Embryonic facial prominence (tissue), 1 donor: Measurements from ENCODE around the gene BHLHA15.

Experiments used
- DNase-seq: peaks from one replicate; pipeline ENCODE4 v3.0.0-alpha.2; 2016; ENCODE audit errors: extremely low spot score

Gene BHLHA15

DNA sequence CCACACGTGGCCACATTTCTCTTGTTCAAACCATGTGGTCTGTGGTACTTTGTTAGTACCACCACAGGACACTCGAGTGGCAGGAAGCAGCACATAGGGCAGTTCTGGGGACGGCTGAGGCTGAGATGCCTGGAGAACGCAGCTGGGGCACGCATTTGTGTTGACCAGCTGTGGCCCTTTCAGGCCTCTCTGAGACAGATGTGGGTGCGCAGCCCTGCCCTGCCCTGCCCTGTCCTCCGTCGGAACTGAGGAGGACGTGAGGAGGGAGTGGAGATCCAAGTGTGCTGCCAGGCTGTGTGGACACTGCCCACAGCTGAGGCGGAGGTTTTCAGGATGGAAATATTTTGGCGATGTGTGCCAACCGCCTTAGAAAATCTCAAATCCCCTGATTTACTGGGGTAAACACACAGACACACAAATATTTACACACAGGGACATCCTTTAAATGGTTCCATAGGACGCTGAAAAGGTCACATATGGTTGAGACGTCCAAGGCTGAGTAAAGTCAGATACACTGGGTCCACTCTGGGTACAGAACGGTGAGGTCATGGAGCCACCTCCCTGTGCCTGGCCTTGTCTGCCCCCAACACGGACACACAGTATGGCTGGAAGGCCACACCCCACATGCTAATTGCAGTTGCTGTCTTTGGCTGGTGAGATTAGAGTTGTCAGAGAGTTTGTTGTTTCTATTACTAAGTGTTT, 14.8 kb downstream of the BHLHA15 start:
- DNase-seq, result no peak

DNA sequence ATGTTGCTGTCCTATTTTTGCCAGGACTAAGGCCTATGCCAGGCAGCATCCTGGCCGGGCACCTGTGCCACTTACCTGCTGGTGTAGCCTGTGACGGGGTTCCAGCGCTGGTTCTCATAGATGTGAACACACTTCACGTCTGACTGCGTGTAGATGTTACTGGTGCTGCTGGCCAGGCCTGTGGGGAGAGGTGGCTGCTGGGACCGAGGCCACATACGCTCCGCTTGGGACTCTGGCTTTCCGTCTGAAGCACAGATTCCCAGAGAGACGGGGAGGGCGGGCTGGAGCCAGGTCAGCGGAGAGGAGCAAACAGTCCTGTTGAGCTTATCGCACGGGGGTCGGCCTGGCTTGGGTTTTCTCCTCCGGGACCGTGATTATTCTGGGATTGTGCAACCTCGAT, 16.7 kb downstream of the BHLHA15 start:
- DNase-seq, result no peak

DNA sequence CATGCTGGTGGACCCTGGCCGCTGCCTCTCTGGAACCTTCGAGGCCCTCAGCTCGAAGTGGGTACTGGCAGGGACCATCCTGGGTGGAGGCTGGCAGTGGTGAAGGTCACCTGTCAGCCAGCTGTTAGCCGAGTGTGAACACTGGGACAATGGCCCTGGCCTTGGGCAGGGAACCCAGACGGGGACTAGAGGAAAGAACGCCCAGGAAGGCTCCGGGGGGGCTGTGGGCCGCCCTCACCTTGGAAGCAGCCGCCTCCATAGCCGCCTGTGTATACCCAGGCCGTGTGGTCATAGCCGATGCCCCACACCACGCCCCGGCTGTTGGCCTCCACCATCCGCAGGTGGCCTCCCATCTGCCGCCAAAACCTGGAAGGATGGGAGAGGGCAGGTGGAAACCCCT, 17.6 kb downstream of the BHLHA15 start:
- DNase-seq, result no peak

DNA sequence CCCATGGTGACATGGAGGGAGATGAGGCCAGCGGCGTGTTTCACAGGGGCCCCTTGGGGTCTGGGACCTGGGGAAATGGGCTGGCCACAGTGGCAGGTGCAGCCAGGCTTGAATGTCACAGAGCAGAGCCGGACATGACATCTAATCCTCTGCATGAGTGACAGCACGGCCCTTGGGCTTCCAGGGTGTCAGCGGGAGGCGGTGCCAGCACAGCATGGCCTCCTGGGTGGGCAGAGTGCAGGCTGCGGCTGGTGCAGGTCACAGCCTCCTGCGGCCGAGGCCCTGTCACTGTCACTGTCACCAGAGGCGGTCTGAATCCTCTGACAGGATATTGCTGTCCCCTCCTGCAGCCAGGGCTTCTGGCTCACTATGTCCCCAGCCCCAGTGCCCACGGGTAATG, 18.2 kb downstream of the BHLHA15 start:
- no peak for DNase-seq

DNA sequence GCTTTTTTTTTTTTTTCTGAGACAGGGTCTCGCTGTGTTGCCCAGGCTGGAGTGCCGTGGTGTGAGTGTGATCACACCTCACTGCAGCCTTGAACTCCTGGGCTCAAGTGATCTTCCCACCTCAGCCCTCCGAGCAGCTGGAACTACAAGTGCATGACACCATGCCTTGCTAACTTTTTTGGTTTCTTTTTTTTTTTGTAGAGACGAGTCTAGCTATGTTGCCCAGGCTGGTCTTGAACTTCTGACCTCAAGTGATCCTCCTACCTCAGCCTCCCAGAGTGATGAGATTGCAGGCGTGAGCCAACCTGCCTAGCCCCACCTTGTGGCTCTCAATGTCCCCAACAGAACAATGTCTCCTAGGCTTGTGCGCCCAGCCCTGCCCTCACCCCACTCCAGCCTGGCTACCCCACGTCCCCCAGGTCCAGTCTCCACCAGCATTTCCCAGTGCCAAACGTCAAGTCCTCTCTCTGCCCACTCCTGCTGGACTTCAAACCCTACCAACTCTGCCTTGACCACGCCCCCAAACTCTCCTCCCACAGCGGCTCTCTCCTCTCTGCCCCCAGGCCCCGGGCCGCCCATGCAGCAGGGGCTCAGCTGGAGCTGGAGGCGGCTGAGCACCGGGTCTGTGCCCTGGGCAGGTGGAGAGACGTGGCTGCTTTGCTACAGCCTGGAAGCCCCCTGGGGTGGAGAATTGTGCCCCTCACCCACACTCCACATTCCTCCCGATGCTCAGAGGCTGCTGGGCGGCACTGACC, 18.9 kb downstream of the BHLHA15 start:
- DNase-seq, result no peak

DNA sequence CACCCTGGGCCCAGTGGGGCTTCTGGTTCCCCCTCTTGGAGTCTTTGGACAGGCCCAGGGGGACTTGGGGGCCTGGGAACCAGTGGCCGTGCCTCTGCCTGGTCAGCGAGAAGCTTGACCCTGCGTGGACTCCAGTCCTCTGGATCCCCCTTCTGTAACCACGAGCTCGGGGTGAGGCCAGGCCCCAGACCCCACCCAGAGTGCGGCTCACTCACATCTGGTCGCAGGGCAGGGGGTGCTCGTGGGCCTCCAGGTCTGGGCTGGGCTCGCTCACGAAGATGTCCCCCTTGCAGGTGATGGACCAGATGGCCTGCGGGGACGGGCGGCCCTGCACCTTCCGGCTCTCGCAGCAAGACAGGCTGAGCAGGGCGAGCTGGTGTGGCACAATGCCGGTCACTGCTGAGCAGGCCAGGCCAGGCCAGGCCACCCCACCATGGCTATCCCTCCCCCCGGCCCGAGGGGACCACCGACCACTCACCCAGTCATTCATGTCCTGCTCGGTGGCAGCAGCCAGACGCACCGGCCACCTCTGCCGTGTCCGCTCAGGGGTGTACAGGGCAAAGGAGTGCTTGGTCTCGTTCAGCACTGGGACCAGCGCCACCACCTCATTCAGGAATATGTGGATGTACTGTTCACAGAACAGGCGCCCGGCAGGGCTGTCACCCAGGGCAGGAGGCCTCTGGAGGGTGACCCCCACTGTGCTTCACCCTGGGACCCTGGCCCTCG, 19.7 kb downstream of the BHLHA15 start:
- no peak for DNase-seq

DNA sequence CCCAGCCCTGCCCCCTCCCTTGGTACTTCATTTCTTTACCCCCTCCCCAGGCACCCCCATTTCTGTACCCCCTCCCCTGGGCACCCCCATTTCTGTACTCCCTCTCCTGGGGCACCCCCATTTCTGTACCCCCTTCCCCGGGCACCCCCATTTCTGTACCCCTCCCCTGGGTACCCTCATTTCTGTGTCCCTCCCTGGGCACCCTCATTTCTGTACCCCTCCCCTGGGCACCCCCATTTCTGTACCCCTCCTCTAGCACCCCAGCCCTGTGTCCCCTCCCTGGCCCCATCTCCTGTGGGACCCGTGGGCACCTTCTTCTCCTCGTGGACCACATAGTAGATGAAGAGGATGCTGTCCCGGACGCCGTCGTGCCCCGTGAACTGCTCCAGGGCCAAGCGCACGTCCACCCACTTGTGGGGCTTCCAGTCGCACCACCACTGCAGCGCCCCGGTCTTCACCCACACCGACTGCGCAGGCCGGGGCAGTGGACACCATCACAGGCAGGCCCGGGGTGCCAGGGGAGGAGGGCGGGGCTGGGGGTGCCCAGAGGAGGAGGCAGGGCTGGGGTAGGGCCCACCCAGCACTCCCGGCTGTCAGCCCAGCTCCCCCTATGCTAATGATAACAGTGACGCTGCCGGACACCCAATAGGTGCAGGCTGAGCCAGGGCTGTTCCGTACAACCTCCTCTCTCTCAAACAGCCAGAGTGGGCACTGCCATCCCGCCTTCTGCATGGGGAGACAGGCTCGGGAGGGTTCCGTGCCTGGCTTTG, 20.4 kb downstream of the BHLHA15 start:
- no peak for DNase-seq

DNA sequence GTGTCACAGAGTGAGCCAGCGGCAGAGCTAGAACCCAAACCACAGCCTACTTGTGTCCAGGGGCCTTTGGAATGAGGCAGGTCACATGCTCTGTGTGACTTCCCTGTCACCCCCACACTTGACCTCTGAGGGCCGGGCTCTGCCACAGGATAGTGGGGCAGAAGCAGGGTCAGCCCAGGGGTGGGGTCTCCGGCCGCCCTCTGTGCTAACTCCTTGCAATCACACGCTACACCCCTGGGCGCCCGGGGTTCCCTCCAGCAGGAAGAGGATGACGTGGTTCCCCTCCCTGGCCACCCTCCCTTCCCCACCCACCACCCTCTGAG, 21.0 kb downstream of the BHLHA15 start:
- no peak for DNase-seq

DNA sequence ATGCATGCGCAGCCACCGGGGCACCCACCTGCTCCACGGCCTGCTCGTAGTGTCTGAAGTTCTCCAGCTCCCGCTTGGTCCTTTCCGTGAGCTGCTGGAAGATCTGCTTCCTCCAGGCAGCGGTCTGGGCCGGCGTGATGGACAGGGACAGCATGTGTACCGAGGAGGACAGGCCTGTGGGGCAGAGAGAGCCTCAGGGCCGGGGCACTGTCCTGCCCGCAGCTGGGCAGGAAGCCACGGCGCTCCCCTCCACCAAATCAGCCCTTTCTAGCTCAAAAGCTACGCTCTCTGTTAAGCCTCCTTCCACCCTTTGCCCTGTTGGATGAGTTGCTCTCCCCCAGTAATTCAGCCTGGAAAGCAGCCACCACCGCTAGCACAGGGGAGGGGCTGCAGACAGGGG, 21.6 kb downstream of the BHLHA15 start:
- DNase-seq, result no peak

DNA sequence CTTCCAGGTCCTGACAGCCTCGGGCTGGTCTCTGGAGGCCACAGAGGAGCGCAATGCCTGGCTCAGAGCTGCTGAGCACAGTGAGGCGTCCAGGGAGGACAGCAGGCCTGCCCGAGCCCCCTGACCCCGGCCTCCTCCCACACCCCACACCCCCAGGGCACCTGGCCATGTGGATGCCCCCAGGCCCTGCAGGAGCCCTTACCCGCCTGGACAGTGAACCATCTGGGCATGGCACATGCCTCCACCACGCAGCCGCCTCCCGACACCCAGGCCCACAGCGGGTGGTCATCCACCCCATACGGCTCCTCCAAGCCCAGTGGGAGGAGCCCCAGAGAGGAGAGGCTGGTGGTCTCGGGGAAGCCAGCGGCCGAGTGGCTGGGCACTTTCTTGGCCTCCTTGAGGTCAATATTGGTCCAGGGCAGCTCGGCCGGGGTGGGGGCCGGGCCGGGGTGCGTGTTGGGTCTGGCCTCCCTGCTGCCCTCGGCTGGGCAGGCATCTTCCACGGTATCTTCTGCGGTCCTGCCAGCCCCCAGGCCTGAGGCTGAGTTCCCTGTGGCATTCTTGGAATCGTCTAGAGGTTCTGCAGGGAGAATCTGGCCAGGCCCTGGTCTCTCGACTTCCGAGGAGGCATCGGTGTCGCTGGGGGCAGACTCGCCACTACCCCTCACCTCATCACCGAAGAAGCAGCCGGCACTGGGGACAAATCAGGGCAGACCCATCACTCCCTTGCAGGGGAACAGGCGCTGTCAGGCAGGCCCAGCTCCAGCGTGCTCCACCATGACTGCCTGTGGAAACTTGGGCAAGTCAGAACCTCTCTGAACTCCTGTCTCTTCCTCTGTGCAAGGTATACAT, 22.2 kb downstream of the BHLHA15 start:
- no peak for DNase-seq

DNA sequence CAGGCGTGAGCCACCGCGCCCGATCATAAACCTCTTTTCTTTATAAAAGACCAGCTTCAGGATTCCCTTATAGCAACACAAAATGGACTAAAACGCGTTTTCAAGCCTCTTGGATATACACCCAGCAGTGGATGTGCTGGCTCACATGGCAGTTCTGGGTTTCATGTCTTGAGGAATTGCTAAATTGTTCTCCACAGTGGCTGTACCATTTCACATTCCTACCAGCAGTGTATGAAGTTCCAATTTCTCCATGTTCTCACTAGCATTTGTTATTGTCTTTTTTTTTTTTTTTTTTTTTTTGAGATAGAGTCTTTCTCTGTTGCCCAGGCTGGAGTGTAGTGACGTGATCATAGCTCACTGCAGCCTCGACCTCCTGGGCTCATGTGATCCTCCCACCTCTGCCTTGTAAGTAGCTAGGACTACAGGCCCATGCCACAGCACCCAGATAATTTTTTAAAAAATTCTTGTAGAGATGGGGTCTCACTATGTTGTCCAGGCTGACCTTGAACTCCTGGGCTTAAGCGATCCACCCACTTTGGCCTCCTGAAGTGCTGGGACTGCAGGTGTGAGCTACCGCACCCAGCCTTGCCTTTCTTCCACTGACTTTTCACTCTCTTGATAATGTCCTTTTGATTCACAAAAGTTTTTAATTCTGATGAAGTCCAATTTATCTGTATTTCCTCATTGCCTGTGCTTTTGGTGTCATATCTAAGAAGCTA, 23.3 kb downstream of the BHLHA15 start:
- no peak for DNase-seq

DNA sequence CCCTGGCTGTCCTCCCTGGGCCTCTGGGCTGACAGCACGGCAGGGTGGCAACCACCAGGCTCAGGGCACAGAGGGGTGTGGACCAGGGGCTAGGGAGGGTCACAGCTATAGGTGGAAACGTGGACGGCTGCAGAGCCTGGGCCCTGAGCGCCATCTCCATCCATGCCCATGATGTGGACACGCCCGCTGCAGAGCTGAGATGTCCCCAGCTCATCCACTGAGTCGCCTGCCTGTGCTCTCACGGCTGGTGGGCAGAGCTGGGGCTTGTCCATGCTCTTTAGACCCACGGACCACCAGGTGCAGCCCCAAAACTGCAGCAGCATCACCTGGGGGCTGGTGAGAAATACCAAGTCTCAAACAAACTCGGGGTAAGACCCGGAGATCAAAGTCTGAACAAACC, 24.7 kb downstream of the BHLHA15 start:
- no peak for DNase-seq

DNA sequence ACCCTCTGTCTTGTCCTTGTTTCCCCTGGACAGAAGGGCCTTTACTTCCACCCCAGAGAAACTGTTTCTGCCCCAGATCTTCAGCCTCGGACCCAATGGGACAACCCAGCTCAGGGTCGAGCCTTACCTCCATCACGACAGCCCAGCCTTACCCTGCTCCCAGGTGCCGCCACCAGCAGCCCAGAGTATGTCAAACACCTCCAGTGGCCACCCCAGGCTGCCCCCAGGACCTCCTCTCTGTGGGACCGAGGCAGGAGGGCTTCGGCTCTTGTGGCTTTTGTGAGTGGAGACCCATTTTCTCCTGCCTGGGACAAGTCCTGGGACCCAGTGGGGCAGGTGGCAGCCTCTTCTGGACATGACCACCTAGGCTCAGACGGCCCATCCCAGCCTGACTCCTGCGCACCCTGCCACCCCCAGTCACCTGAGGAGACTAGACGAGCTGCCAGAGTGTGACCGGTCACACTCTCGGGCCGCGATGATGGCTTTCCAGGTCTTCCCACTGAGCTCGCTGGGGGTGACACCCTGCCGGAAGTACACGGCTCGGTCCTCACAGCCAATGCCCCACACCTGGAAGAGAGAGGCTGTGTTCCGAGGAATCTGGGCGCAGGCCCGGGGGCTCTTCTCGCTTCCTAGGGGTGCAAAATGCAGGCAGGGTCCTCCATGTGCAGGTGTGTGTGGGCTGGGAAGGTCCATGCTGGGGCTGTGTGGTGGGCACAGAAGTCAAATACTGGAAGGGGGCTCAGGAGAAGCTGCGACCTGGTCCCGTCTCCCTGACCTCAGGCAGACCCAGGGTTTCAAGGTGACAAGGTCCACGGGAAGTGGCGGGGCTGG, 25.3 kb downstream of the BHLHA15 start:
- no peak for DNase-seq

DNA sequence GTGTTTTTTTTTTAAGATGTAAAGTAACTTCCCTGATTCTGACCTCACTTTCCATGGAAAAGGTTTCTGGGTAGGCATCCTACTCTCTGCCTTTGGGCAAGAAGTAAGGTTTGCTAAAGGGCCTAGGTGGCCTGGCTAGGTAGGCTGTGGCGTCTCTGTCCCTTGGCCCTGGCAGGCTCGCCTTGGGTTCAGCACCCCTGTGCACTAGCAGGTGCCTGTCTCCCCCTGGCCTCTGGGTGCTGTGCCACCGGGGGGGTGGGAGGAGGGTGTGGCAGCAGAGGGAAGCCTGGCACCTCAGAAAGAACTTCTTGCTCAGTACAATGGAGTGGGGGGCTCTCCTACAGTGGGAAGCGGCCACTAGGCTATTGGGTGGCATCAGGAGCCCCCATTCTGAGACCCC, 26.8 kb downstream of the BHLHA15 start:
- no peak for DNase-seq

DNA sequence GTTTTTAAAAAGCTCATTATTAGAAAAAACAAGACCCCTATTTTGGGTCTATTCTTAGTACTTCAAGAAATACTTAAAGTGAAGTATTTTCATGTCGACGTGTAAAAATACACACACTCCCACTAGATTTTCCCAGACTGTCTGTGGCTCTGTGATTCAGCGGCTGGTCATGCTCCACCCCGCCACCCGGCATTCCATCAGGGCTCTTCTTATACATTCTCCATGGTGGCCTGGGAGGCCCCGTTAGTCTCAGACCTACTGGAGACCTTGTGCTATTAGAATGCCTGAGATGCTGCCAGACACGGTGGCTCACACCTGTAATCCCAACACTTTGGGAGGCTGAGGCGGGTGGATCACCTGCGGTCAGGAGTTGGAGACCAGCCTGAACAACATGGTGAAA, 27.7 kb downstream of the BHLHA15 start:
- no peak for DNase-seq

DNA sequence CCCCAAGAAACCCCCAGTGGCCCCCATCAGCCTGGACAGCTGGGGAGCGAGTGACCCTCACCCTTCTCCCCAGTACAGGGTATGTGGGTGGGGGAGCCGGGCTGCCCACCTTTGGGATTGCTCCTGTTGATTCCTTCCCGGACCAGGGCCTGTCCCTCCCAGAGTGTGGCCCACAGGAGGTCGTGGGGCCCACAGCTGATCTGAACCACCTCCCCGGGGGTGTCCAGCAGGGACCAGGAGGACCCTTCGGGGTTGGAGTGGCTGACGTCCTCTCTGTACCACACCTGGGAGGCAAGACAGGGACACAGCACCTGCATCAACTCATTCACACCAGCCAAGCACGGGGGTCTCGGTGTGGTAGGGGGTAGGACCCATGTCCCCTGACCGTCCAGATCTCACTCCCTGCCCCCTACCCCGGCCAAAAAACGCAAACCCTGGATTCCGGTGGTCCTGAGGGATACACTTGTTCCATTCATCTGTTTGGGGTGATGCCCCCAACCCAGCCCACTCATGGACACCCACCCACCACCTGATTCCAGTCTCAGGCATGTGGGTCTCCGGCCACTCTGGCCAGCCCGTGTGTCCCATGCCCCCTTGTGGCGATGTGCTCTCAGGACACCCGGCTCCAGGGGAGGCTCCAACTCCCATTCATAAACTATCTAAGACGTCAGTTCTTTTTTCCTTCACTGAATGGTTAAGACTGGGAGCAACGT, 29.9 kb downstream of the BHLHA15 start:
- DNase-seq, result no peak

DNA sequence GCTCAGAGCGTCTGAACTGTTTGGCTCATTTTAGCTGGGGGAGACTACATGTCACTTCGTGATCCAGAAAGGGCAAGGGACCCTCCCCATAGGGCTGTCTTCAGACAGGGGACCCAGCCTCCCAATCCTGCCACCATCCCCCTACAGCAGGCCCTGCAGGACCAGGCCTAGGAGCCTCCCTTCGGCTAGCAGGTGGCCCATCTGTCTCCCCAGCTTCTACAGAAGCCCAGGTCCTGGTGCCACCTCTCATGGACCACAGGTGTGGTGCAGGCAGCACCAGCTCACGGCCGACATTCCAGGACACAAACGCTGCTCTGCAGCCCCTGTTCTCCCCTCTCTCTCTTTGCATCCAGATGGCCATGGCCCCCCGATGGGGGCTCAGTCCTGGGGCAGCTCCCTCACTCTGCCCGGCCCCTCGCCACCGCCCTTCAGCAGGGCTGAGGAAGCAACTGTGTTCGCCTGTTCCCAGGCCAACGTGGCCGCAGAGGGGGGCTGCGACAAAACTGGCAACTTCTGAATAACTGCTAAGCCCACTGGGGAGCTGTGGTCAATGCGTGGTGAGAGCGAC, 30.5 kb downstream of the BHLHA15 start:
- DNase-seq, result no peak

DNA sequence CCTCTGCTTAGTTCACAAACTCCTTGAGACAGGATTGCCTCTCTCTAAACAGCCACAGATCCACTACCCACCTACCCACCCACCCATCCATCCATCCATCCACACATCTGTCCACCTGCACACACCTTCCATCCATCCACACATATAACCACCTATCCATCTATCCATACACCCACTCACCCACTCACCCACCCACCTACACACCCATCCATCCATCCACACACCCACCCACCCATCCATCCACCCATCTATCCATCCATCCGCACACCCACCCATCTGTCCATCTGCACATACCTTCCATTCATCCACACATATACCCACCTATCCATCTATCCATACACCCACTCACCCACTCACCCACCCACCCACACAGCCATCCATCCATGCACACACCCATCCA, 31.1 kb downstream of the BHLHA15 start:
- no peak for DNase-seq

DNA sequence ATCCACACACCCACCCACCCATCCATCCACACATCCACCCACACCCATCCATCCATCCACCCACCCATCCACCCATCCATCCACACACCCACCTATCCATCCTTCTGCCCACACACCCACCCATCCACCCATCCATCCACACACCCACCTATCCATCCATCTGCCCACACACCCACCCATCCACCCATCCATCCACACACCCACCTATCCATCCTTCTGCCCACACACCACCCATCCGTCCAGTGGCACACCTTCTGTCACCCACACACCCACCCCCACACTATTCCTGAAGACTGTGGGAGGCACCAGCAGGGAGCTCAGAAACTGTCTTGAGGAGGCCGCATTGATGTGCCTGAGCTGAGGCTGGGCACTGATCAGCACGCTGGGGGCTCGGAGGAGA, 31.7 kb downstream of the BHLHA15 start:
- DNase-seq, result no peak
